Activated naive CD8-positive, alpha-beta T cell treated with anti-CD3 and anti-CD28 coated beads, Interleukin-2, amount 50 U/mL, for 24 hours (primary cell): ENCODE results near the gene CDH13.

Source experiments
- ATAC-seq: fragments of 150-1000 bp; cut with Tn5 transposase; one replicate; pipeline ENCODE4 v1.10.0; 2021
- DNase-seq: peaks from one replicate; pipeline ENCODE4 v3.0.0; 2021
- H3K27ac Mint-ChIP-seq: one replicate; pipeline ENCODE4 v1.8.0; 2021; ENCODE audit warnings: mild to moderate bottlenecking, mixed read lengths
- H3K27me3 Mint-ChIP-seq: one replicate; pipeline ENCODE4 v1.8.0; 2021; ENCODE audit warnings: mixed read lengths
- H3K36me3 Mint-ChIP-seq: one replicate; pipeline ENCODE4 v1.8.0; 2021; ENCODE audit warnings: low read depth, mixed read lengths
- H3K4me1 Mint-ChIP-seq: one replicate; pipeline ENCODE4 v1.8.0; 2021; ENCODE audit warnings: mixed read lengths
- H3K4me3 Mint-ChIP-seq: one replicate; pipeline ENCODE4 v1.8.0; 2021; ENCODE audit warnings: mild to moderate bottlenecking, moderate library complexity, mixed read lengths
- H3K9me3 Mint-ChIP-seq: one replicate; pipeline ENCODE4 v1.8.0; 2021; ENCODE audit warnings: mixed read lengths

CDH13 gene

DNA sequence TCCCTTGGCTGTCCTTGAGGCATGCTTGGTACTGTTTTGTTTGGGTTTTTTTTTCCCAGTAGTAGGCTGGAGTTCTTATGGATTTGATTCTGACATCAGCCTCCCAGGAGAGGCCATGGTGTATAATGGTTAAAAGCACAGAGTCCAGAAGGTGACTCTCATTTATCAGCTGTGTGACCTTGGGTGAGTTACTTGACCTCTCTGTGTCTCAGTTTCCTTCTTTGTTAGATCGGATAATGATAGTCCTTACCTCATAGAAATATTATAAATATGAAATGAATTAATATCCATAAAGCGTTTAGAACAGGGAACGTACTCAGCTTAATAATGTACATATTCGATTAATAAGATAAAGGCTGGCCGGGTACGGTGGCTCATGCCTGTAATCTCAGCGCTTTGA is 810.3 kb downstream of the CDH13 start:
- no peaks in the 10 kb centered on the region for H3K4me1 Mint-ChIP-seq
- no peak overlapping the region for H3K27ac Mint-ChIP-seq
- DNase-seq (no peak), ATAC-seq (no peak)
- no peaks in the 10 kb centered on the region for H3K27me3 Mint-ChIP-seq
- H3K36me3 Mint-ChIP-seq = no peaks in the 10 kb centered on the region
- H3K4me3 Mint-ChIP-seq = no peak overlapping the region
- peaks cover 4% of the 10 kb centered on the region for H3K9me3 Mint-ChIP-seq

- H3K9me3 Mint-ChIP-seq = peaks cover 4% of the 10 kb centered on the region
- DNase-seq (no peak), ATAC-seq (no peak)
- no peaks in the 10 kb centered on the region for H3K4me1 Mint-ChIP-seq
- no peak overlapping the region for H3K4me3 Mint-ChIP-seq
- H3K36me3 Mint-ChIP-seq = no peaks in the 10 kb centered on the region
- H3K27ac Mint-ChIP-seq = no peak overlapping the region
- H3K27me3 Mint-ChIP-seq = no peaks in the 10 kb centered on the region
These were observed 811.6 kb downstream of the CDH13 start for GRCh38 chr16:83438326-83438725.

- H3K27me3 Mint-ChIP-seq = no peaks in the 10 kb centered on the region
- no peaks in the 10 kb centered on the region for H3K4me1 Mint-ChIP-seq
- H3K9me3 Mint-ChIP-seq = peaks cover 2% of the 10 kb centered on the region
These were observed 812.6 kb downstream of the CDH13 start for GRCh38 chr16:83439412-83439811.

GRCh38 chr16:83441517-83441916 is 814.7 kb downstream of the CDH13 start:
- no peak for DNase-seq
- no peak for ATAC-seq
- H3K36me3 Mint-ChIP-seq = no peaks in the 10 kb centered on the region

More at GRCh38 chr16:83439412-83439811, 812.6 kb downstream of the CDH13 start:
- Mint-ChIP-seq H3K27ac (no peak overlapping the region), H3K36me3 (no peaks in the 10 kb centered on the region), H3K4me3 (no peak overlapping the region)
- ATAC-seq (no peak), DNase-seq (no peak)

GRCh38 chr16:83443972-83444371 is 817.2 kb downstream of the CDH13 start:
- H3K27me3 Mint-ChIP-seq = peaks cover 1% of the 10 kb centered on the region
- ATAC-seq (no peak), DNase-seq (no peak)
- no peaks in the 10 kb centered on the region for H3K9me3 Mint-ChIP-seq
- H3K36me3 Mint-ChIP-seq = no peaks in the 10 kb centered on the region
- no peaks in the 10 kb centered on the region for H3K4me1 Mint-ChIP-seq
- H3K27ac Mint-ChIP-seq = no peak overlapping the region
- H3K4me3 Mint-ChIP-seq = no peak overlapping the region

More at GRCh38 chr16:83441517-83441916, 814.7 kb downstream of the CDH13 start:
- H3K27ac Mint-ChIP-seq = no peak overlapping the region
- H3K4me1 Mint-ChIP-seq = no peaks in the 10 kb centered on the region
- H3K27me3 Mint-ChIP-seq = peaks cover 1% of the 10 kb centered on the region
- no peak overlapping the region for H3K4me3 Mint-ChIP-seq
- no peaks in the 10 kb centered on the region for H3K9me3 Mint-ChIP-seq

DNA sequence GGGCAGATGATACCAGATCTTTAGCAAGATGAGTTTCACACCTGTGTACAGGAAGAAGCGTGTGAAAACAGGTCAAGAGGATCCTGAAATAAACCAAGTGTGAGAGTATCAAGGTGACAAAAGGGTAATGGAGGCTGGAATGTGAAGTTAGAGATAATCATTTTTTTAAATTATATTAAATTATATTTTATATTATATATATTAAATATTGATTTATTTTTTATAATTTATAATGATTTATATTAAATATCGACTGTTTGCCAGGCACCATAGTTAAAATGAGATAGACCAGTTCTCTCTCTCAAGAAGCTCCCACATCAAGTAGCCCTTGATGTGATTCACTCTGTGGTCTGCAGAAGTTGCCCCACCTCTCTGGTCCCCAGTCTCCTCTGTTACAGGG is 820.8 kb downstream of the CDH13 start:
- ATAC-seq (no peak), DNase-seq (no peak)
- Mint-ChIP-seq H3K36me3 (no peaks in the 10 kb centered on the region), H3K4me1 (no peaks in the 10 kb centered on the region), H3K27ac (no peak overlapping the region), H3K27me3 (peaks cover 1% of the 10 kb centered on the region), H3K9me3 (no peaks in the 10 kb centered on the region), H3K4me3 (no peak overlapping the region)

DNA sequence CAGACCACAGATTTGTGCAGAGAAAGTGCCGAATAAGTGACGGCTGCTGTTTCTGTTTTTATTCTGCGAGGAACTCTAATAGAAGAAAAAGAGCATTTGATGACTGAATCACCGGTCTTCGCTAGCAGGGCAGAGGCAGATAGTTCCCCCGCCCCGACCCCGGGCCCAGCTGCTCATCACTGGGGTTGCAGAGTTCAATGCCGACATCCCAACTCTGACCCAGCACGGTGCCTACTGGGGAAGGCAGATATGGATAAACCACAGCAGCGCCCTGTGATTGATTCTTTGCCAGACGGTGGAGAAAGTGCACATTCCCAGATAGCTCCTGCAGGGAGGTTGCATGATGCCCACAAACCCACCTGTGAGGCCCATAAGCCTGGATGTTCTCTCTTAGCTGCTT is 823.1 kb downstream of the CDH13 start:
- peaks cover 1% of the 10 kb centered on the region for H3K27me3 Mint-ChIP-seq
- peaks cover 3% of the 10 kb centered on the region for H3K9me3 Mint-ChIP-seq
- H3K4me1 Mint-ChIP-seq = no peaks in the 10 kb centered on the region
- ATAC-seq = no peak
- no peak overlapping the region for H3K27ac Mint-ChIP-seq
- H3K36me3 Mint-ChIP-seq = no peaks in the 10 kb centered on the region
- no peak for DNase-seq
- no peak overlapping the region for H3K4me3 Mint-ChIP-seq

DNA sequence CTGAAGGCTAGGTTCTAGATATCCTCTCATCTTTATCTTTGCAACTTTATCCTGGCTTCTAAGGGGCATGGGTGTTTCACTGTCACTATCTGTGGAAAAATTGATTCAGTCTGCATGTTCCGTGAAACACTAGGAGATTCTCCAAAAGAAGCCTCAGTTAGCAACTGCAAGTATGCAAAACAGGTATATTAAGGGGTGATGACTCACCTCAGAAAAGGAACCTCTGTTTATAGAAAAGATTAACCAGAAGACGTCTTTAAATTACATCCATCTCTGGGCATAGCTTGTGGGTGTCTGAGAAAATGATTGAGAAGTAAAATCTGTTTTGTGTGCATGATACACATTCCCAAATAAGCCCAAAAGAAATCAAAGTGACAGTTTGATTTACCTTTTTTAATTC is 827.2 kb downstream of the CDH13 start:
- ATAC-seq (no peak), DNase-seq (no peak)
- Mint-ChIP-seq H3K27ac (no peak overlapping the region), H3K9me3 (peaks cover 3% of the 10 kb centered on the region), H3K4me3 (no peak overlapping the region), H3K4me1 (no peaks in the 10 kb centered on the region), H3K27me3 (peaks cover 3% of the 10 kb centered on the region), H3K36me3 (no peaks in the 10 kb centered on the region)

DNA sequence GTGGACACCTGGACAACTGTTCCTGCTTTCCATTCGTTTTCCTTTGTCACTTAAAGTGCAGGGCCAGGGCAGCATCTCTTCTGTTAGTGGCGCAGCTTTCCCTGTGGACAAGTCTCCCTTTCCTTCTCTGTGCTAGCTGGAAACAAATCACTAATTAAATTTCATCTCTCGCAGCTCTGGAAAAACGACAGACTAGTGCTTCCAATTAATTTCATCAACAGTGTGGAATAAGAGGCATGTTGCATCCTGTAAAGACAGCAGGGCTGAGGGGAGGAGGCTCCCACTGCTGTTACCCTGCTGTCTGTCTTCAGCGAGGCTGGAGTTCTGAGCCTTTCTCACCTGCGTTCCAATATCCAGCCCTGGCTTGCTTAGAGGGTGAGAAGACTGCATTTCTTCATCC is 828.9 kb downstream of the CDH13 start:
- H3K27me3 Mint-ChIP-seq = peaks cover 3% of the 10 kb centered on the region
- no peak for DNase-seq
- no peaks in the 10 kb centered on the region for H3K36me3 Mint-ChIP-seq
- no peaks in the 10 kb centered on the region for H3K4me1 Mint-ChIP-seq
- no peak overlapping the region for H3K4me3 Mint-ChIP-seq
- peaks cover 3% of the 10 kb centered on the region for H3K9me3 Mint-ChIP-seq
- H3K27ac Mint-ChIP-seq = no peak overlapping the region
- ATAC-seq = no peak

DNA sequence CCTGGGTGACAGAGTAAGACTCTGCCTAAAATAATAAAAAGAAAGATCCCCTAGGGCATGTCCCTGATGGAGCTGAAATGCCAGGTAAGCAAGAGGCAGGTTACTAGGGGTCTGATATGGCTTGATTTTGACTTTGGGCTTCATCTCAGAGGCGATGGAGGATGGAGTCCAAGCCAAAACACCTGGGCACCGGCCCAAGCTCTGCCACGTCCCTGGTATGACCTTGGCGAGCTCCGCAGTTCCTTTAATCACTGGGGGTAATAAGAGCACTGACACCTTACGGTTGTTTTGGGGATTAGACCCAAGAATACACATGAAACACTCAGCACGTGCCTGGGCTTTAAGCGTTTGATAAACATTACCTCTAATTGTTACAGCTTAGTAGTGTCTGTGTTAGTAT is 830.2 kb downstream of the CDH13 start:
- DNase-seq (no peak), ATAC-seq (no peak)
- no peaks in the 10 kb centered on the region for H3K4me1 Mint-ChIP-seq
- H3K27me3 Mint-ChIP-seq = peaks cover 3% of the 10 kb centered on the region
- no peak overlapping the region for H3K4me3 Mint-ChIP-seq
- H3K9me3 Mint-ChIP-seq = peaks cover 3% of the 10 kb centered on the region
- H3K36me3 Mint-ChIP-seq = no peaks in the 10 kb centered on the region
- H3K27ac Mint-ChIP-seq = no peak overlapping the region

GRCh38 chr16:83458612-83459011 is 831.8 kb downstream of the CDH13 start:
- H3K27ac Mint-ChIP-seq = no peak overlapping the region
- no peak for DNase-seq
- no peak overlapping the region for H3K4me3 Mint-ChIP-seq
- no peaks in the 10 kb centered on the region for H3K9me3 Mint-ChIP-seq
- H3K27me3 Mint-ChIP-seq = peaks cover 3% of the 10 kb centered on the region
- no peak for ATAC-seq
- no peaks in the 10 kb centered on the region for H3K4me1 Mint-ChIP-seq
- no peaks in the 10 kb centered on the region for H3K36me3 Mint-ChIP-seq

- ATAC-seq (no peak), DNase-seq (no peak)
- Mint-ChIP-seq H3K36me3 (no peaks in the 10 kb centered on the region), H3K4me1 (no peaks in the 10 kb centered on the region), H3K27me3 (no peaks in the 10 kb centered on the region), H3K4me3 (no peak overlapping the region), H3K9me3 (no peaks in the 10 kb centered on the region), H3K27ac (no peak overlapping the region)
These were observed 838.2 kb downstream of the CDH13 start for GRCh38 chr16:83464991-83465390.

DNA sequence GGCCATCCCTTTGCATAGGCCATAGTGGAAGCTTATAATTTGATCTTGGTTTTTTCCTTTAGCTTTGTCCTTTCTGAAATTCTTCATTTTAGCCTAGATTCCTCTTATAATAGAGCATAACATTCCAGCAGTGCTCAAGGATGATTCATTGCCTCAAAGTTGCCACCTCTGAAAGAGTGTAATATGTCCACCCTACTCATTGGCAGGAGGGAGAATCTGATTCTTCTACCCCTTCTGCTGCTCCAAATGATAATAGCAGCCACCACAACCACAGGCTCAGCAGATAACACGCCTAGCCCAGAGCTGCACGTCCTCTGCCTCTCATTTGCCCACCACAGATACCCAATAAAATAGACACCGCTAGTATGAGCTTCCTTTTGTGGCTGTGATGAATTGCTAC is 843.6 kb downstream of the CDH13 start:
- ATAC-seq (no peak), DNase-seq (no peak)
- Mint-ChIP-seq H3K36me3 (no peaks in the 10 kb centered on the region), H3K9me3 (no peaks in the 10 kb centered on the region), H3K4me1 (no peaks in the 10 kb centered on the region), H3K4me3 (no peak overlapping the region), H3K27me3 (no peaks in the 10 kb centered on the region), H3K27ac (no peak overlapping the region)

DNA sequence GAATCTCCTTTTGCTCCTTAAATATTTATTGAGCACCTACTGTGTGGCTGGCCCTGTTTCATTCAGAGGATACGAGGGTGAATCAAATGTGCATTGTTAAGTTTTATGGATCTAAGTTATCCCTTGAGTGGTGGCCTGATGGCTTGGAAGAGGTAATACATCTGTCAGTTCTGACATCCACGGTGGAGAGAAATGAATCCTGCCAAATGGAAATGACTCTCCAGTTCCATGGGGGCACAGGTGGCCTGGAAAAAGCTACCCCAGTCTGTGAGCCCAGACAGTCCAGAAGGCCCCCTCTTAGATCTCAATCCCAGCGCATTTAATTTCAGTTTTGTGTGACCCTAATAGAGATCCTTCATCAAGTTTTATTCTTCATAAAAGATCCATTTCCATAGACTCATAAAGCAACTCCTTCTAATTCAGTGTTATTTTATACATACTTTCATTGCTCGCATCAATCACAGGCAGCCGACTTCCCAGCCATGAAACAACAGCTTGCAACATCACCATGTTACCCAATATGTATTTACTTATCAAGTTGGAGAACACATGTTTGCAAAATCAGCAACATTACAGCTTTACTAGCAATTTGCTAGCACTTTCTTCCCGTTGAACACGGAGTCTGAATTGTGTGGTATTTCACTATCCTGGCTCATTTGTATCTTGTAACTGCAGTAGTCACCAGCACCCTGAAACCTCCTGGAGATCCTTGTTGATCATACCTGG is 846.2 kb downstream of the CDH13 start:
- ATAC-seq = no peak
- DNase-seq = no peak
- no peak overlapping the region for H3K4me3 Mint-ChIP-seq
- no peaks in the 10 kb centered on the region for H3K27me3 Mint-ChIP-seq
- no peaks in the 10 kb centered on the region for H3K4me1 Mint-ChIP-seq
- no peak overlapping the region for H3K27ac Mint-ChIP-seq
- H3K36me3 Mint-ChIP-seq = no peaks in the 10 kb centered on the region
- no peaks in the 10 kb centered on the region for H3K9me3 Mint-ChIP-seq

GRCh38 chr16:83473926-83474650 is 847.3 kb downstream of the CDH13 start:
- no peak for ATAC-seq
- Mint-ChIP-seq H3K36me3 (no peaks in the 10 kb centered on the region), H3K27me3 (peaks cover 2% of the 10 kb centered on the region), H3K4me1 (no peaks in the 10 kb centered on the region), H3K9me3 (no peaks in the 10 kb centered on the region), H3K4me3 (no peak overlapping the region), H3K27ac (no peak overlapping the region)
- no peak for DNase-seq
